ENCODE measurements around the gene EML6.

Gene EML6

DNA sequence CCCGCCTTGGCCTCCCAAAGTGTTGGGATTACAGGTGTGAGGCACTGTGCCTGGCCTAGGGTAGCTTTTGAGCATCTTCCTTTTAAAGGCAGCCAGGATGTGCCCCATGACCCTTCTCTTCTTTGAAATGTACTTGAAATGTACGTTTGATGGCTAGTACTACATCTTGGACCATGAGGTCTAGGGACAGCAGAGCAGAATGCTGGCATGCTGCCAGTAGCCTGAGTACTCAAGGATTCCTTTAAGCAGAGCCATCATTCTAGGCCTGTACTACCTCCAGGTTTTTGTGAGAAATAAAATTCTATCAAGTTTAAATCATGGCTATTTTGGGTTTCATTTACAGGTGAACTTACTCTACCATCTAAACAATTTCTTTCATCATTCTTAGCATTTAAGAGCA, 2.9 kb upstream of the EML6 start:
- no peaks in the 10 kb centered on the region for H3K36me3 Mint-ChIP-seq
- DNase-seq (no peak), ATAC-seq (replicated peaks) (no peak)
- peaks cover 28% of the 10 kb centered on the region in 2 donors for H3K27me3 Mint-ChIP-seq
- no peak overlapping the region for H3K27ac Mint-ChIP-seq
- peaks cover 8 to 18% of the 10 kb centered on the region in 2 donors for H3K4me1 Mint-ChIP-seq
- H3K4me3 Mint-ChIP-seq: no peak overlapping the region
- H3K9me3 Mint-ChIP-seq: no peaks in the 10 kb centered on the region

DNA sequence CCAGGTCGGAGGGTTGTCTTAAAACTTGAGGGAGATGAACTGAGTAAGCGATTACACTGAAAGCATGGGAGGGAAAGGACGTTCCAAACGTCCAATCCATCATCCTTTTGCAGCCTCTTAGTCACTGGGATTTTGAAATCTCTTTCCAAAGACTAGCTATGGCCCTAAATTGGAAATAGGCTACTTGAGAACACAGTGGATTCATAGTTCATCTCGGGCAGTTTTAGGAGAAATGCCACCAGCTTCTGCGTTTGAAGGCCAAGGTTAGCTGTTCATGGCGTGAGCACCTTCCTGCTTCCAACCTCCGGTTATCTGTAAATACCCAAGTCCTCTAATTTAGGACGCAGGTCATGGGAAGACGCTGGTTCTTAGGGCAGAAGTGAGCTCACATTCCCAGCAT, 821 bp upstream of the EML6 start:
- Mint-ChIP-seq H3K4me3 (peak overlapping the region; percentile 91 to 92), H3K4me1 (peaks cover 8 to 19% of the 10 kb centered on the region in 2 donors), H3K36me3 (no peaks in the 10 kb centered on the region), H3K27ac (peak overlapping the region; percentile 79), H3K27me3 (peaks cover 28 to 44% of the 10 kb centered on the region in 2 donors), H3K9me3 (no peaks in the 10 kb centered on the region)
- ATAC-seq (replicated peaks) (no peak), DNase-seq (no peak)

DNA sequence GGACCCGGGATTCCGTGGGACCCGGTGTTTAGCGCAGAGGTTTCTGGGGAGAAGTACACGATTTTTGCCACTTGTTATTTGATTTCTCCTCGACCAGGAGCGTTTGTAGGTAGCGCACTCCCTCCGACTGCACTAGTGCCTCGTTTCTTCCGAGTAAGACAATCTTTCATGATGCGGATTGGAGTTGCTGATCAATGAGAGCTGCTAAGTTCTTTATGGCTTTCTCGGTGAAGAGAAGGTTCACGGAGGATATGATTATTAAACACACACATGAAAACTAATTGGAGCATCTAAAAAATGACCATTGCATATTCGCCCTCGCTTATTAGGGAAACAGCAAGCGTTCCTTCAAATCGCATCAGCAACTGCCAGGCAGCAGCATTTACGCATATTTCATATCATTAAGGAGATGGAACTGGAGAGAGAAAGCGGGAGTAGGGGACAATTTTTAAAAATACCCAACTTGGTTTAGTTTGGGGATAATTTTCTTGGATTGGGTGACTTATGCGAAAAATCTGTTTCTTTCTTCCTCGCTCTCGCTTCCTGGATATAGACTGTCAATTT, 616 bp downstream of the EML6 start:
- Mint-ChIP-seq H3K36me3 (no peaks in the 10 kb centered on the region), H3K4me1 (peaks cover 8 to 19% of the 10 kb centered on the region in 2 donors), H3K27me3 (peaks cover 16 to 36% of the 10 kb centered on the region in 2 donors), H3K9me3 (no peaks in the 10 kb centered on the region), H3K4me3 (peak overlapping the region; percentile 91 to 92), H3K27ac (peak overlapping the region; percentile 79)
- DNase-seq: no peak
- ATAC-seq (replicated peaks): peak; percentile 2

DNA sequence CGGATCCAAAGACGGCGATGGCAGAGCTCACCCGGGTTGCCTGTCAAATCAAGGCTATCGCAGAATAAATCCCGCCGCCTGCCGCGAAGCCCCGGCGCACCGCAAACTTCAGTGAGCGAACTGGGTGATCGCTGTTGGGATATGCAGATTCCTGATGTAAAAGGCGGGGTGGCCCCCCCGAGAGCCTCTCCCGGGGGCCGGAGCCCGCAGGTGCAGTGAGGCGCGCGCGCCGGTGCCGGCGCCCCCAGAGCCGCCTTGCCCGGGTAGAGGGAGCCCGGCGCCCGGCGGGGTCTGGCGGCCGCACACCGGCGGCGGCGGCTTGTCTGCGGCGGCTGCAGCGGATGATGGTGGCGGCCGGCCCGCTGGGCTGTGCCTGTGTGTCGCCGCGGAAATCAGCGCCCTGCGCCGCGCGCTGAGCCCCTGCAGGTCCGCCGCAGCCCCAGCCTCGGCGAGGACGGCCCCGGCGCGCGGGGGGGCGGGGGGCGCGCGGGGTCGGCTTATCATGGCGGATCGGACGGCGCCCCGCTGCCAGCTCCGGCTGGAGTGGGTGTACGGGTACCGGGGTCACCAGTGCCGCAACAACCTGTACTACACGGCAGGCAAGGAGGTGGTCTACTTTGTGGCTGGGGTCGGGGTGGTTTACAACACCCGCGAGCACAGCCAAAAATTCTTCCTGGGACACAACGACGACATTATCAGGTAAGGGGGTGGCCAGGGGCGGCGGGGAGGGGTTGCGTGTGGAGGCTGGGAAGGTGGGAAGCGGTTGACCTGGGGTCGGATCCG, 1.3 kb downstream of the EML6 start:
- no peaks in the 10 kb centered on the region for H3K36me3 Mint-ChIP-seq
- peaks cover 8 to 19% of the 10 kb centered on the region in 2 donors for H3K4me1 Mint-ChIP-seq
- peaks cover 12 to 36% of the 10 kb centered on the region in 2 donors for H3K27me3 Mint-ChIP-seq
- peak overlapping the region; percentile 91 to 92 for H3K4me3 Mint-ChIP-seq
- DNase-seq (peak; percentile 7), ATAC-seq (replicated peaks) (no peak)
- H3K9me3 Mint-ChIP-seq: no peaks in the 10 kb centered on the region
- H3K27ac Mint-ChIP-seq: peak overlapping the region; percentile 86

DNA sequence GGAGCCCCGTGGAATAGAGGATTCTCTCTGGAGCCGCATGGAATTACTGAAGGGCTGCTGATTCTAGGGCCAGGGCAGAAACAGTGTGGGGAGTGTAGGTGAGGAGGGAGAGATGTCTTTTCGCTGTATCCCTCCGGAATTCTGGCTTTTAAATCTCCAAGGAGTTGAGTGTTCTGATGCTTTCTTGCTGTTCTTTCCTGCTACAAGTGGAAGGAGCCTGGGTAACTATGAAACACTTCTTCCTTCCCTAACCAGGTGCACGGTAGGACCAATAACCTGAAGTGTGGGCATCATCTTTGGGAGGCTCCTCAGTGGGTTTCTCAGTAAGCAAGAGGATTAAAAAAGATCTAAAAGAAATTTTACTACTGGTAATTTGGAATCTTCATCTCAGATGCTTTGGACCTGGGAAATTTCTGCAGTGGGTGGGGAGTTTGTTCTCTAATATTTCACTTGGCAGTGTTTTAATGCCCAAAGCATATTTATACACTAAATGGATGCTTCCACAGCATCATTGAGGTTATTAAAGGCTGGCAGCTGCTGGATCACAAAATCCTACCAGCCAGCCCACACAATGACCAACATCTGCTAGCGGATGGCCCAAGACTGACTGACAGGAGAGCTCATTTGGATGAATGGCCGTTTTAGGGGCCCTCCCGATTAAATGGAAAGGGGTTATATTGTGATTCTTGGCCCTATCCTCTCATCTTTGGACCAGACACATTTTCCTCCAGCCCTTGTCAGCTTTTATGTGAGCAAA, 2.1 kb downstream of the EML6 start:
- H3K27me3 Mint-ChIP-seq: peaks cover 9 to 36% of the 10 kb centered on the region in 2 donors
- H3K4me1 Mint-ChIP-seq: peaks cover 8 to 19% of the 10 kb centered on the region in 2 donors
- ATAC-seq (replicated peaks): no peak
- no peaks in the 10 kb centered on the region for H3K9me3 Mint-ChIP-seq
- H3K27ac Mint-ChIP-seq: peak overlapping the region; percentile 86
- H3K4me3 Mint-ChIP-seq: peak overlapping the region; percentile 81 to 92
- H3K36me3 Mint-ChIP-seq: no peaks in the 10 kb centered on the region
- DNase-seq: no peak

DNA sequence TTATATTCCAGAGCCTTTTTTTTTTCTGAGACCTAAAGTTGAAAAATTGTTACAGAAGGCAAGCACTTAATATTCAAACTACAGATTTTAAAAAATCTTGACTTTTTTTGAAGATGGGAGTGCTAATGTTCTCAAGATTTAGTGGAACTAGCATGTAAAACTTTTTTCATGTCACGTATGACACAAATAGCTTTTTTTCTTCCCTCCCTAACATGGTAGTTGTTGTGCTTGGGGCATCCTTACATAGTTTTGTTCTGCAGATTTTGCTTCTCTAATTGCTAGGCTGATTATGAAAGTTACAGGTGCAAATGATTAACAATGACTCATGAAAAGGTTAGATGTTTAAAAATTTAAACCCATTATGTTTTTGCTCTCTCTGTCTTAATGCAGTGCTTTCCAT, 3.0 kb downstream of the EML6 start:
- DNase-seq (no peak), ATAC-seq (replicated peaks) (no peak)
- Mint-ChIP-seq H3K36me3 (no peaks in the 10 kb centered on the region), H3K27ac (no peak overlapping the region), H3K4me3 (no peak overlapping the region), H3K9me3 (no peaks in the 10 kb centered on the region), H3K27me3 (peaks cover 9 to 36% of the 10 kb centered on the region in 2 donors), H3K4me1 (peaks cover 8 to 19% of the 10 kb centered on the region in 2 donors)

DNA sequence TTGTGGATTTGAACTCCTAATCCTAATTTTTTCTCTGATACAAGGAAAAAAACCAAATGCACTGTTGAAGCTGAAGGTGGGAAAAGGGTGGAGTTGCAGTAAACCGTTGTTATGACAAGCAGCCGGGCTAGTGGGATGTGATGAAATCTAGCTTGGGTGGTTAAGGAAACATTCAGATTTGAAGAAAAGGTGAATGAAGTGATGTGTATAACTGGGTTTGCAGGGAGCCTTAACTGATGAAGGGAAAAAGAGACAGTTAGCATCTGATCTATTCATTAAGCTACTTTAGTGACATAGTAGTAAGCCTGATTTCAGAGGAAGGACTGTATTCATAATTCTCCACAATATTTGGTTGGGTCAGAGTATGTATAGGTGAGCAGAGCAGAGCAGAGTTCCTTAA, 3.5 kb downstream of the EML6 start:
- H3K36me3 Mint-ChIP-seq: no peaks in the 10 kb centered on the region
- ATAC-seq (replicated peaks) (no peak), DNase-seq (no peak)
- H3K27ac Mint-ChIP-seq: no peak overlapping the region
- H3K4me1 Mint-ChIP-seq: peaks cover 8 to 19% of the 10 kb centered on the region in 2 donors
- peaks cover 9 to 36% of the 10 kb centered on the region in 2 donors for H3K27me3 Mint-ChIP-seq
- no peaks in the 10 kb centered on the region for H3K9me3 Mint-ChIP-seq
- H3K4me3 Mint-ChIP-seq: no peak overlapping the region

DNA sequence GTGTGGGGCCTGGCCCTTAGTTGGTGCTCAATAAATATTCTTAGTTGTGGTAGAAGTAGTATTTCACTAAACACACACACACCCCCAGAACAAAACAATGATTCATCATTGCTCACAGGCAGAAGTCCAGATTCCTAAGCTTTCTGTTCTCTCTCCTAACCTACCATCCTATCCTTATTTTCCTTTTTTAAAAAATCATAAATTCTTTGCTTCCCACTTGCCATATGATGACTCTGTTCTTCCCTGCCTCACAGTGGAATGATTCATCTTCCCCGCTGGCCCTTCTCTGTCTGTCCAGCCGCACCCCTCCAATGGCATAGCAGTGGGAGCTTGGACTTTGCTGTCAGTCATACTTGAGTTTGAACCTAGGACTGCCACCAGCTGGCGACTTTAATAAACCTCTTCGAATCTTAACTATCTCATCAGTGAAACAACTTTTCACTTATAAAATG, 5.2 kb downstream of the EML6 start:
- Mint-ChIP-seq H3K27ac (no peak overlapping the region), H3K4me1 (peaks cover 8 to 19% of the 10 kb centered on the region in 2 donors), H3K9me3 (no peaks in the 10 kb centered on the region), H3K27me3 (peaks cover 9 to 36% of the 10 kb centered on the region in 2 donors), H3K36me3 (no peaks in the 10 kb centered on the region), H3K4me3 (no peak overlapping the region)
- ATAC-seq (replicated peaks) (no peak), DNase-seq (no peak)

DNA sequence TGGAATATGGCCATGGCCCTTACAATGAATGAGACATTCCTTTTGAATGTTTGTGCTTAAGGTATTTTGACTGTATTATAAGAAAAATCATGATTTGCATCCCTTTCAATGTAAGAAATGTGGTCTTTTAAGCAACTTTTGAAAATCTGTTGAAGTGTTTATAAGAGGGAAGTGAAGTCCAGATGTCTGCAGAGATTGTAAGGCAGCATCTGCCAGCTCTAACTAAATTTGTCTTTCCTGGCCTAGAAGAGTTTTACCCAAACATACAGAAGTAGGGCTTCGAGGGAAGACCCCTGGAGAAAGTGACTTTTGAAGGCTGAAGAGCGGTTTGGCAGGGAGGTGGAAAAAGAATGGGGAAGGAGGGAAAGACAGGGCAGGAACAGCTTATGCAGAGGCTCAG, 12.2 kb downstream of the EML6 start:
- no peak overlapping the region for H3K27ac Mint-ChIP-seq
- no peaks in the 10 kb centered on the region for H3K27me3 Mint-ChIP-seq
- no peak for DNase-seq
- no peaks in the 10 kb centered on the region for H3K9me3 Mint-ChIP-seq
- H3K36me3 Mint-ChIP-seq: no peaks in the 10 kb centered on the region
- H3K4me3 Mint-ChIP-seq: no peak overlapping the region
- no peaks in the 10 kb centered on the region for H3K4me1 Mint-ChIP-seq
- no peak for ATAC-seq (replicated peaks)

DNA sequence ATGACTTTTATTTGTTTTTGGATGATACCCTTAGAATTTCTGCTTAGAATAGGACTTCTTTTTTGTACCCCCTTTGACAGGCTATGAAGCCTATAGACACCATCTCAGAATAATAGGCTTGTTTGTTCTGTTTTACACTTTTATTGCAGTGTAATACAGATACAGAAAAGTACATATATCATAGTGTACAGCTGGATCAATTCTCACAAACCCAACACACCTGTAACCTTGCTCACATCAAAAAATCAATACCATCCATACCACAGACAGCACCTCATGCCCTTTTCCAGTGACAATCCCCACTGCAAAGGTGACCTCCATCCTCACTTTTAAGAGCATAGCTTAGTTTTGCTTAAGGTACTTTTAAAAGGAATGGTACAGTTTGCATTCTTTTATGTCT, 14.8 kb downstream of the EML6 start:
- Mint-ChIP-seq H3K9me3 (no peaks in the 10 kb centered on the region), H3K4me1 (no peaks in the 10 kb centered on the region), H3K36me3 (no peaks in the 10 kb centered on the region), H3K4me3 (no peak overlapping the region), H3K27ac (no peak overlapping the region), H3K27me3 (no peaks in the 10 kb centered on the region)
- DNase-seq (no peak), ATAC-seq (replicated peaks) (no peak)

DNA sequence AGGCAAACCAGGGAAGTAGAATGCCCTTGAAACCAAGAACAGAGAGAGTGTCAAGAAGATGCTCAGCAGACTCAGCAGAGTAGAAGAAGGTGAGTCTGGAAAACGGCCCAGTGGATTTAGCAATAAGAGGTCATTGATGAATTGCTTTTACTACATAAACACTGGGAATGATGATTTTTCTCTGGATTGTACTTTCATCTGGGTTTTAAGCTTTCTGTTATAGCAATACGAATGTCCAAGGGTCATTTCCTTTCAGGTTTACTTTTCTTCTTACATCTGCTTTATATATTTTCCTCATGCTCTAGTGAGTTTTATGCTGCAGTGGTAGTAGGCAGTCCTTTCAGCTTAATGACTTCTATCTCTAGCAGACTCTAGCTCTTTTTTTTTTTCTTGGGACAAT, 16.9 kb downstream of the EML6 start:
- no peak overlapping the region for H3K27ac Mint-ChIP-seq
- H3K36me3 Mint-ChIP-seq: no peaks in the 10 kb centered on the region
- no peaks in the 10 kb centered on the region for H3K9me3 Mint-ChIP-seq
- H3K27me3 Mint-ChIP-seq: peaks cover 0 to 6% of the 10 kb centered on the region in 2 donors
- H3K4me1 Mint-ChIP-seq: no peaks in the 10 kb centered on the region
- no peak for ATAC-seq (replicated peaks)
- no peak overlapping the region for H3K4me3 Mint-ChIP-seq
- DNase-seq: no peak

DNA sequence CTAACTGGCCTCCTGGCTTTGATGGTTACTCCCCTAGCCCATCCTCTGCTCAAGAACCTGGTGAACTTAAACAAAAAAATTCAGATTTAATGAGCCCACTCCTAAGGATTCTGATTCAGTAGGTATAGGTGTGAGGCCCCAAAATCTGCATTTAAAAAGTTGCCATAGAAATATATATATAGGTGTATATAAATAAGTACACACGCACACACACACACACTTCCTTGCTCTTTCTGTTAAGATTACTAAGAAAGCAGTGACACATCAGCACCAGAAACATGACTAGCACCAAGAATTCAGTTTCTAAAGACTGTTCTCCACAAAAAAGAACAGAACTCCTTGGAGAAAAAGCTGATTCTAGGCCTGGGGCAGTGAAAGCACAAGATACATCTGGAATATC, 17.8 kb downstream of the EML6 start:
- no peaks in the 10 kb centered on the region for H3K36me3 Mint-ChIP-seq
- ATAC-seq (replicated peaks) (no peak), DNase-seq (no peak)
- H3K27me3 Mint-ChIP-seq: peaks cover 0 to 6% of the 10 kb centered on the region in 2 donors
- H3K4me1 Mint-ChIP-seq: no peaks in the 10 kb centered on the region
- no peak overlapping the region for H3K4me3 Mint-ChIP-seq
- H3K9me3 Mint-ChIP-seq: no peaks in the 10 kb centered on the region
- no peak overlapping the region for H3K27ac Mint-ChIP-seq

DNA sequence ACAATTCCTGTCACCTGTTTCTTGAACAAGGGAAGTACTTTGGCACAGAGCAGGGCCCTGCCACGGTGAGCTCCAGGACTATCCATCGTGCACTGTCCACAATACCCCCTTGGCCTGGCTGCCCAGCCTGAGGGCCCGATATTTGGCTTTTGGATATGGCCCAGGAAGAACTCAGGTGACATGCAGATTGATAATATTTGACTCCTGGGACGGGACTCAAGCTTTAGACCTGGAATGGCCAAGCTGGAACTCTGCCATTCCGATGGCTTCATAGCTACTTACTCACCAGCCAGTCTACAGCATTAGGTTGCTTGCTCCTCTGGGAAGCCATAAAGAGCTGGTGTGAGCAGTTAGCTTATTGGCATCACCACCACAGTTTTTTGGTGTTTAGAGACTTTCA, 26.6 kb downstream of the EML6 start:
- Mint-ChIP-seq H3K36me3 (no peaks in the 10 kb centered on the region), H3K9me3 (no peaks in the 10 kb centered on the region), H3K27ac (no peak overlapping the region), H3K4me3 (no peak overlapping the region), H3K27me3 (no peaks in the 10 kb centered on the region), H3K4me1 (peaks cover 0 to 1% of the 10 kb centered on the region in 2 donors)
- DNase-seq: no peak
- no peak for ATAC-seq (replicated peaks)

DNA sequence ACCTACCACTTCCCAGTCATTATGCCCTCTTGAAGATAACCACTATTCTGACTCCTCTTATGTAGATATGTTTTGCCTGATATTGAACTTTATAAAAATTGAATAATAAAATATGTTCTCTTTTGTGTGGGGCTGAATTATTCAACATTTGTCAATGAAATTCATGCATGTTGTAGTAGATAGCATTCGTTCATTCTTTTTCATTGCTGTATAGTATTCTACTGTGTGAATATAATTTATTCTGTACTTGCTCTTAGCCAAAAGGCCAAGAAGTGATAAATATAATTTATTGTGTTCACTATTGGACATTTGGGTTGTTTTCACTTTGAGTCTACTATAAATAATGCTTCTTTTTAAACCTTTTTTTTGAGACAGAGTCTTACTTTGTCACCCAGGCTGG, 29.0 kb downstream of the EML6 start:
- ATAC-seq (replicated peaks): no peak
- Mint-ChIP-seq H3K27ac (no peak overlapping the region), H3K4me3 (no peak overlapping the region), H3K27me3 (no peaks in the 10 kb centered on the region), H3K4me1 (peaks cover 13 to 19% of the 10 kb centered on the region in 2 donors), H3K36me3 (no peaks in the 10 kb centered on the region), H3K9me3 (peaks cover 0 to 2% of the 10 kb centered on the region in 2 donors)
- DNase-seq: no peak

All from stimulated activated naive B cell treated with anti-CD40 and anti-IgM and Interleukin-4, amounts not matched to agents 10 μg/mL and 1 μg/mL and 100 μg/mL, for 72 hours (primary cell).